NCI-H2196 treated with DMSO at 0.1 percent for 48 hours (cell line): ENCODE results near the gene TLCD5.

ENCODE experiments used
- DNase-seq: peaks from one replicate; lab custom pipeline; 2025; ENCODE audit not compliant: unreplicated experiment; lab: John Stamatoyannopoulos, UW

Gene TLCD5

DNA sequence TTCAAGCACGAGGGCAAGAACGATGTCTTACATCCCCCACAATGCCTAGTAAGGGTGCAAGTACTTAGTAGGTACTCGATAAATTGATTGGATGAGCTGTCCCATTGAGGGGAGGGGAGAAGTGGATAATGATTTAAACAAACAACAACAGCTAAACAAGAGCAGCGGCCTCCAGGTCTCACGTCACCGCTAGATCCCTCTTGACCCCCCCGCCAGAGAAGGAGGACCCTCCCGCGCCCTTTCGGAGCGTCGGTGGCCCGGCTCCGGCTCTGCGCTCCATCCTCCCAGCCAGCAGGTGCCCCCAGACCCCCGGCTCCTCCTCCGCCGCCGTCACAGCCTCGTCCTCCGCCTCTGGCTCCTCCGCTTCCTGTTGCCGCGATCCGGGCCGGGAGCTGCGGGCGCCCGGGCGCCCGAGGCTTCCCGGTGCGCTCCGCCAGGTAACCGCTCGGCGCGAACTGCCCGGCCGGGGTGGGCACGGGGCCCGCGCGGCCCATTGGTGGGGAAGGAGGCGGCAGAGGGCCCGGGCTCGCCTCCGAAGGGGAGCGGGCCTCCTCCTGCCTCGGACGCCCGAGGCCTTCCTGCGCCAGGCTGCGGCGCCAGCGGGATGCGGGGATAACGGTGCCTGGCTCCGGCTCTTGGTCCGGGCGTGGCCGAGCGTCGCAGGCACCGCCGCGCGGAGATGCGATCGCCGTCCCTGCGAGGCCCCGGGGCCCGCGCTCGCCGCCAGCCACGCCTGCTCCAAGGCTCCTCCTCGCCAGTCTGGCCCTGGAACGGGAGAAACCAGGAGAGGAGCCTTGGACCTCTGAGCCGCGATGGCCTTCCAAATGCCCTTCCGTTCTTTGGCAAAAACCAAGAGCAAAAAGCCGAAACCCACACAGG lies at the start of gene TLCD5:
Gene TLCD5, plus strand, starts transcription at position 368 of the 879 bp plus-strand sequence. CDS start 2,143 bp downstream, outside the sequence.
- peak; percentile 74 for DNase-seq

DNA sequence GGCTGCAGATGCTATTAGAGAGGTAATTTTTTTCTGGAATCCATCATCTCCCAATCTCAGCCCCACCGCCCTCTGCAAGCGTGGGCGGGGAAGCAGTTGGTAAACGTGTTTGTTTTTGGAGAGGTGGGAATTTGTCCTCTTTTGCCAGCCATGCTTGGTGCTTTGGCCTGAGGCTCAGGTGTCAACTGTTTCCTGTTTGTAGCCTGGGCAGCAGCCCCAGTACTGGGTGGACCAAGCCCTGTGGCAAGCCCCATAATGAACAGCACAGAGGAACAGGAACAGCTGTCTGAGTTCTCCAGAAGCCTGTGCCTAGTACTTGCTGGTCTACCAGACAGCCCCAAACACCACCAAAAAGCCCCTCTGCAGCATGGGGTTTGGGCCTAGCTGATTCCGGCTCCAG lies 45.6 kb upstream of the TLCD5 start:
- DNase-seq, result no peak

DNA sequence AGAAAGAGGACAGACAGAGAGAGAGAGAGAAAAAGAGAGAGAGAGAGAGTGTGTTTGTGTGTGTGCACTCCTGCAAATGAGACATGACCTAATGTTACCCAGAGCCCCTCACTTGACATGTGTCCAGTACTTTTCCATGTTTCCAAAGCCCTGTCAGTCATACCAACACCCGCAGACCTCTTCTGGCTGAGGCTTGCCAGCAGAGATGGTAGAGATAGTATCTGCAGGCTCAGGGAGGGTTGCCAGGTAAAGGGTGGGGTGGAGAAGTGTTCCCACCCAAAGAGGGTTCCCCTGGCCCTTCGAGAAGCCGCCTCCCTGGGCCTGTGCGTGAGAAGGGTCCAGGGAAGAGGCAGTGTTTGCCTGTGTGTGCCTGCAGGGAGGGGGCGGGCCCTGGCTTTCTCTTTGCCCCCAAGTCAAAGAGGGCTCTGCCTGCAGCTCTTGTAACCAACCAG lies 44.5 kb upstream of the TLCD5 start:
- DNase-seq, result no peak

GRCh38 chr11:120281143-120281795 lies 43.8 kb upstream of the TLCD5 start:
- no peak for DNase-seq

- DNase-seq, result no peak
Observed at GRCh38 chr11:120283124-120283523, 42.0 kb upstream of the TLCD5 start.

- no peak for DNase-seq
Observed at GRCh38 chr11:120284272-120284671, 40.8 kb upstream of the TLCD5 start.

- no peak for DNase-seq
Observed at GRCh38 chr11:120285256-120285655, 39.8 kb upstream of the TLCD5 start.

- DNase-seq, result no peak
Observed at GRCh38 chr11:120288021-120288420, 37.1 kb upstream of the TLCD5 start.

GRCh38 chr11:120289426-120289825 lies 35.7 kb upstream of the TLCD5 start:
- no peak for DNase-seq

- no peak for DNase-seq
Observed at GRCh38 chr11:120290956-120291355, 34.1 kb upstream of the TLCD5 start.

DNA sequence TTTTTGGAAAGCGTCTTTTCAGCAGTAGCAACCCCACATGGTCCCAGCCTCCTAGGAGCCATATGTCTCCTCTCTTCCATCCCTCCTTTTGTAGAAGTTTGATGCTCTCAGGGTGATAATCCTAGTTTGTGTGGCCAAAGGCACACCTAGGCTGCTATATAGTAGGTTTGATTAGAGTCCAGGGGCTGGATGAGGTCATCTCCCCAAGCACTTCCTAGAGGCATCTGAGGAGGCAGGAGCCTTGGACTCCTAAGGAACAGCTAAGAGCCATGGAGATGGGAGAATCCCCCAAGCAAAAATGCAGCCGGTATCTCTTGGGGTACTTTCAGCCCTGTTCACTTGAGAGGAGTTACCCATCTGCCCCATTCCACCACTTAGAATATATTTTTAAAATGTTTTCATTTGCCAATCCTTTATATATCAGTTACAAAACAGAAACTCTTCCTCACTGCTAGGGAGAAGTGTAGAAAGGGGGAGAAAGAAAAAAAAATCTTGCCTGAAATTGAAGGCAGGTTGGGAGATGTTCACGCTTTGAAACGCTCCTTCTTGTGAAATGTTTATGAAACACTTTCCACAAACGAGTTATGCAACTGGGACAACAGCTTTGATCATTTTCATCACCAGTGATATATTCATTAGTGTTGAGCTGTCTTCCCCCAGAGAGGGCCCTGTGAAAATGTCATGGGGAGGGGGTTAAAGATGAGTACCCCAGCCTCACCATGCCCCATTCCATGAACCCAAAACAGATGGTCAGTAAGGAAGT lies 31.9 kb upstream of the TLCD5 start:
- no peak for DNase-seq

DNA sequence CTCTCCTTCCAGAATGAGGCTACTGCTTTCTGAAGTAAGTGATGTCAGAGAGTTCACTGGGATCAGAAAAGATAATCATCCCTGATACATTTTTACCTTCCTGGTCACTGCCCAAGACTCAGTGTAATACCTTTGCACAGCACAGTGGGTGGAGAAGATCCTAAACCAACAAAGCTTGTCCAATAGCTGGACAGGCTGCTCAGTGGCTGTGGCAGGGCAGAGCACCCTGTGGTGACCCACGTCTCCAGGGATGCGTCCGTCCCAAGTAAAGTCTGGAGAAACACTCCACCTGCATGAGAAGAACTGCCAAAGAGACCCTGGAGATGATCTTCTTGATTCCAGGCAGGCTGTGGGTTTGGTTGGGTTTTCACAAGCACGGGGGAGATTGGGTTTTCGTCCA lies 31.0 kb upstream of the TLCD5 start:
- DNase-seq, result no peak

- no peak for DNase-seq
Observed at GRCh38 chr11:120295099-120295498, 30.0 kb upstream of the TLCD5 start.

DNA sequence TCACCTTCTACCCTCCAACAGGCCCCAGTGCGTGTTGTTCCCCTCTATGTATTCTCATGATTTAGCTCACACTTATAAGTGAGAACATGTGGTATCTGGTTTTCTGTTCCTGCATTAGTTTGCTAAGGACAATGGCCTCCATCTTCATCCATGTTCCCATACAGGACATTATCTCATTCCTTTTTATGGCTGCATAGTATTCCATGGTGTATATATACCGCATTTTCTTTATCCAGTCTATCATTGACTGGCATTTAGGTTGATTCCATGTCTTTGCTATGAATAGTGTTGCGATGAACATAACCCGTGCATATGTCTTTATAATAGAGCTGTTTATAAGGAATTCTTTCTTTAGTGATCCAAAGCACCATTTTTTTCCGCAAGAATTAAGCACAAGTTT lies 28.5 kb upstream of the TLCD5 start:
- no peak for DNase-seq

DNA sequence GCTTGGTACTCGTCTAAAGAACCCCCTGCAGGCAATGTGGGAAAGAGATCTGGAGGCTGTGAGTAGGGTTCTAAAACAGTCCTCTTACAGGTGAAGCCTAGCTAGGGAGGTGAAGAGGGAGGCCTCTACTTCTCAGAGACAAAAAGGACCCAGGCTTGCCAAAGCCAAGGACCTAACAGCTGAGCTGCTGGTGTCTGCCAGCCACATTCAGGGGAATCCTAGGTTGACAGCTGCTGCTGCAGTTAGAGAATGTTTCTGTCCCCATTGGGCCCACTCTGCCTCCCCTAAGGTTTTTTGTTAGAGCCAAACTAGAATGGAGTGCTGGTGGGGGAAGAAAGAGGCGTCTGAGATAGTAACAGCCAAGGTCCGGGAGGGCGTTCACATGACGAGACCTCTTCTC lies 26.6 kb upstream of the TLCD5 start:
- no peak for DNase-seq

DNA sequence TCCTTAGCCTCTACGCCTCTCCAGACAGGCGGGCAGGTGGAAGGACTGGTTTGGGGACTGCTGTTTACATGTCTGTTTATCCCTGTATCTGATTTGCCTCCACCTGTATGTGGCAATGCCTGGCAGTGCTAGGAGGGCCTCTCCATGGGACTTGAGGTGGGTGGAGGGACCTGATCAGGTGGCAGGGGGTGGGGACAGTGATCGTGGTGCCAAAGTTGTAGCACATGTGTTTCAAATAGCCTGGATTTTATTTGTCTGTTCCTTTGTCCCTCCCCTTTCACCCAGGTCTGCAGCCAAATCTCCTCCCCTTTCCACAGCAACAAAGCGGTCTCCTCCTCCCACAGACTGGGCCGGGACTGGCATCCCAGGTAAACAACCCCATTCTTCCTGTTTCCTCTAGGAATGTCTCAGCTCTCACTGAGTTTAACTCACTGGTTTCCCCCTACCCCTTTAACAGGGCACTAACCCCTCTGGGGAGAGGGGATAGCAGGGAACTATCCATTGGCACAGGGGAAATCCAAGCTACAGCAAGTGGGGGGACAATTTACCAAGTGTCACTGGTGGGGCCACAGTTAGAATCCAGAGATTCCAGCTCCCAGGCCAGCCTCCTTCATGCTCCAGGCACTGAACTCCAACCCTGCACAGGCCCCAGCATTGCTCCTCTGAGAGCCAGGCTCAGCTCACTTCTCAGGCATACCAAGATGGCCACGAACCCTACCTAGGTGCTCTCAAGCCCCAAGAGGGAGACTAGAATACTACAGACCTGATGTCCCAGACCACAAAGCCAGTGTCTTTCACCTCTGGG lies 22.9 kb upstream of the TLCD5 start:
- no peak for DNase-seq

DNA sequence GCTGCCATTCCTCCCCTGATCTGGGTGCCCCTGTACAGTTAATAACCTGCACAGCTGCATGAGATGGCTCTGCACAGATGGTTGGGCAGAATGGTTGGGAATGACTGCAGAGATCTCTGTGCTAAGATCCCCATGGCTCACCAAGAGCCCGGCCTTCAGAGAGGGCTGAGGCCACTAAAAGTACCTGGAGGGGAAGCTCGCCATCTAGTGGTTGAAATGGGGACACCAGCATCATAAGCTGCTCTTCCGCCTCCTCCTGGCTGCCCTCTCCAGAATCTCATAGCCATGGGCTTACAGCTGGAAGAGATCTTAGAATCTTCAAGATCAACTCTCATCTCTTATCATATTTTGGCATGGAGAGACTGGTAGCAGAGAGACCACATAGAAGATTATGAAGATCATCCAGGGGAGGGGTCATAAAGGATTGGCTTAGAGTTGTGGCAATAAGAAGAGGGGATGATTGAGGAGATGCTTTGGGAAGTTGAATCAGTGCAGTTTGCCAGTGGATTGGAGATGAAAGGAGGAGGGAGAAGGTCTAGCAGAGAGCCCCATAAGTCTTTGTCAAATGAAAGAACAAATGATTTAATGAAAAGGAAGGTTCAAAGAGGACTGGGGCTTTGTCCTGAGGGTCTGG lies 22.0 kb upstream of the TLCD5 start:
- peak; percentile 40 for DNase-seq

GRCh38 chr11:120304526-120304925 lies 20.6 kb upstream of the TLCD5 start:
- DNase-seq, result no peak

- no peak for DNase-seq
Observed at GRCh38 chr11:120305286-120305685, 19.8 kb upstream of the TLCD5 start.

DNA sequence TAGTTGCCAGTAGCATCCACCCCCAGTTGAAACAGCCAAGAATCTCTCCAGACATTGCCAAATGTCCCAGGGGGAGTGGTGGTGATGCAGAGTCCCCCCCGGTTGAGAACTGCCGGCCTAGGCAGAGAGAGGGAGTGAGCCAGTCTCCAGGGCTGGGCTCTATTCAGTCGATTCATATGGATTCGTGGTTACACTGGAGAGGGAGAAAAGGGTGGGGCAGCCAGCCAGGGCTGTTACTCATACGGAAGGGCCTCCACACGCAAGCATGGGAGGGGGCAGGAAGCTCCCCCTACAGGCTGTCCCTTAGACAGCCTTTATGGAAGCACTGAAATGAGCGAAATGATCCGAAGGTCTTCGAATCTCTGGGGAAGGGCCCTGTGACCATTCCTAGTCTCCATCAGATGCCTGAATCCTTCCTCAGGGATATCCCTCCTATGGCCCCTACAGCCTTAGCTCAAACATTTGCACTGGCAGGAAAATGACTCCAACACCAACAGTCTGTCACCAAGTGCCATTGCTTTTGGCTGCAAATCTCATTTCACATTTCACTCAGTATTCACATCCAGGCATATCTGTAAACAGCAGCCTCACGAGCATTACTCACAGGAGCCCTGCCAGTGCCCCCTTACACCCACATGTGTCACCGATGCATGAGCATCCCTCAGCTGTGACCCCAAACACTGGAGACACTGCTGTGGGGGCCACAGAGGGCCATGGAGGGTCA lies 18.4 kb upstream of the TLCD5 start:
- no peak for DNase-seq
